DMS53 treated with DMSO at 0.1 percent for 48 hours (cell line): Measurements from ENCODE around the gene PIGS.
"Not testable (repeated sequence)": the region's sequence is repeated elsewhere in the genome, so short reads cannot be mapped to it uniquely, and the experiment has no call there.

Experiments
- DNase-seq: peaks from one replicate; lab custom pipeline; 2025; ENCODE audit not compliant: unreplicated experiment; lab: John Stamatoyannopoulos, UW

Gene PIGS

DNA sequence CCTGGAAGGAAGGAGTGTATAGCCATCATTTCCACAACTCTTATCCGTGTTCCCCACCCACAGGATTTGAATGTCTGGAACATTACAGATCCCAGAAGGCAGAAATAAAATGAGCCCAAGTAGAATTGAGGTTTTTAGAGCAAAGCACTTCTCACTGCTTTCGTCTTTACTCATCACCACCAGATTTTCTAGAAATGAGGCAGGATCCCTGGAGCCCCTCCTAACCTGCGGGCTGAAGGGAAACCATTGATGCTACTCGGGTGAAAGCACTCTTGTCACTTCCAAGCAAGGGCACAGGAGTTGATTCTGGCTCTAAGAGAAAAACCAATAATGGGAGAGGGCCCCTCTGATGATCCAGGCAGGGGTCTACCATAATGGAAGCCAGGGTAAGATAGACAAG, 8.2 kb upstream of the PIGS start:
- DNase-seq = no peak

DNA sequence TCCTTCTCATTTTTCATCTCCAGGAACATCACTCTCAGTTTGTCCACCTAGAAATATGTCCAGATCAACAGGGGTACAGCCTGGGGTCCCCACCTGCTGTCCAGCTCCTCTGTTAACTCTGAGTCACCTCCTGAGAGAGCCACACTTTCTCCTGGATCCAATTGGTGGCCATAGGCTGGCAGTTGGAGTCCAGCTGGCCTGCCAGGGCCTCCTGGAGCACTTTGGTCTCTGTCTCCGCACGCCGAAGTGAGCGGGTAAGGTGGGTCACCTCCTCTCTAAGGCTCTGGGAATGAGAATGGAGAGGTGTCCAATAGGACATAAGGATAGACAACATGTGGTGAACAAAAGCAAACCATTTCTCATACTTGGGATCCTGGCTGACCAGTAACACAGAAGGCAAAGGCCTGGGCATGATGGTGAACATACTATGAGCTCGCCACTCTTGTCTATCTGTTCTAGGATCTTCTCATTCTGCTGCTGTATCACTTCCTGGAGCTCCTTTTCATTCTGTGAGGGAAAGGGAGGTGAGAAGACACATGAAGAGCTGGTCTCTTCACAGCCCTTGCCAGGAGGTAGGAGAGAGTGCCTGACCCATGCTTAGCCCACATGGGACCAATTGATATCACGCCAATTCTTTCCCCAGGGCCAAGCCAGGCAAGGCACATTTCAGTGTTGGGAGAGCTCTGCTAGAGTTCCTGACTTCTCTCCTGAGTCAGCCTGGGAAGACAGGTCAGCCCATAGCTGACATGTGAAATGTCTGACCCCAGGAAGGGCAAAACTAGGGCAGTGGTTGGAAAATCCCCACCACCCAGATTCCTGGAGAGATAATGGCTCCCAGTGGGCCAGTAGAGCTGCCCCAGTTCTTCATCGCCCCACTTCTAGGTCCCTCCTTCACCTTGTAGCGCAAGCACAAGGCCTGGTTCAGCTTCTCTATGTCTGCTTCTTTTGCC, 7.2 kb upstream of the PIGS start:
- no peak for DNase-seq

DNA sequence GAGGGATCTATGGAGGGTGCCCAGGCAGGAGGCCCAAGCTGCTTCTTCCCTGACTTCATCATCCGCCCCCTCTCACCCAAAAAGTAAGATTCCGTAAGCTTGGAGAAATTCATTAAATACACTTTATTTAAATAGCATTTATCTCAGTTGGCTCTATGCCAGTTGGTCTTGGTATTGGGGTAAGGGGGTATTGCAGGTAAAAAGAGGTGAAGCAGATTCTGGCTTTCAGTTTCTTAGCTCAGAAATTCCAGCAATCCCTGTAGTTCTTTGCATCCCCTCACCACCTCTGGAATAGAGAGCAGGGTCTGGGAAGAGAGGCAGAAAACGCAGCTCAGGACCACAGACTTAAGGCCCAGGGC, 6.1 kb upstream of the PIGS start:
- DNase-seq = no peak

DNA sequence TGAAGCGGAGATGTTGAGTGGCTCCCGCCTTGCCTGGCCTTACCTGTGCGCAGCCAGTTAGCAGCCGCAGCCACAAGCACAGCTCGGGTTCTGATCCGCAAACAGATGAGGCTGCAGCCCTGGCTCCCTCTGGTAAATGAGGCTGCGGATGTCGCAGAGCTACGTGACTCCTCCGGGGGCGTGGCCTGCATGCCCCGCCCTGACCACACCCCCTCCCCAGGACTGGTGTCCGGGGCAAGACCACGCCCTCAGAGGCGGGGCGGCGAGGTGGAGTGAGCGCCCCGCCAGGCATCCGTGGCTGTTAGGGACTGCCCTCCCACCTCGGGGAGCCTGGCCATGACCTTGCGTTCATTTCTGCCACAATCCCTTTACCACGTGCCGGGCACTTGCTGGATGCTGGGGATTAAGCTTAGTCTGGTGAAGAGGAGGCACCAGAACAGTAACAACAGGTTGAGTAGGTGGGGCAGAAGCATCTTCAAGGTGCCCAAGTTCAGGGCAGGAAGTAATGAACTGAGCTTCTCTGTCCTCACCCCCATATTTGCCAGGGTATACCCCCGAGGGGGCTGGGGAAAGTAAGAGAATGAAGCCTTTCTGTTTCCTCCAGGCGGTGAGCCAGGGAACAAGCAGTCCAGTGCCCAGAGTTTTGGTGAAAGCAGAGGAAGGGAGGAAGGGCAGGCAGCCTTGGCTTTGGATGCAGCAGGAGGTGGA, 5.6 kb upstream of the PIGS start, which contains the start of gene ALDOC:
TSS of gene ALDOC (minus strand) at position 138 of the 708 bp plus-strand sequence. CDS start 1,363 bp downstream, outside the sequence.
- DNase-seq = peak; percentile 78

DNA sequence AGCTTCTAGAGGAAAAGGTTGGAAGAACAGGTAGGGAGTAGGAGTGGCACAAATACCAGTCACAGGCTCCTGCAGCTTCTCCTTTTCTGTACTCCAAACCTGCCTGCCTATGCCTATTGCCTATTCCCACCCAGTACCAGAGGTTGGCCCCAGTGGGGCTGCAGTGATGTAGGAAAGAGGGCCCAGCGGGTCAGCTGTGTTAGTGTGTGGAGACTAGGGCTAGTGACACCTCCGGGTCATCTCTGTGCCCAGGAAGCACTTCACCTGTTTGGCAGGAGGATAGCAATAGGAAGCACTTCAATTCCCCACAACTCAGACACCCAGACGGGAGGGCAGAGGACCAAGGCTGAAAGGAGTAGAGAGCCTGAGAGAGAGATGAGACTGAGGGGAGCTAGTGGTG, 4.7 kb upstream of the PIGS start:
- DNase-seq = not testable (repeated sequence)

DNA sequence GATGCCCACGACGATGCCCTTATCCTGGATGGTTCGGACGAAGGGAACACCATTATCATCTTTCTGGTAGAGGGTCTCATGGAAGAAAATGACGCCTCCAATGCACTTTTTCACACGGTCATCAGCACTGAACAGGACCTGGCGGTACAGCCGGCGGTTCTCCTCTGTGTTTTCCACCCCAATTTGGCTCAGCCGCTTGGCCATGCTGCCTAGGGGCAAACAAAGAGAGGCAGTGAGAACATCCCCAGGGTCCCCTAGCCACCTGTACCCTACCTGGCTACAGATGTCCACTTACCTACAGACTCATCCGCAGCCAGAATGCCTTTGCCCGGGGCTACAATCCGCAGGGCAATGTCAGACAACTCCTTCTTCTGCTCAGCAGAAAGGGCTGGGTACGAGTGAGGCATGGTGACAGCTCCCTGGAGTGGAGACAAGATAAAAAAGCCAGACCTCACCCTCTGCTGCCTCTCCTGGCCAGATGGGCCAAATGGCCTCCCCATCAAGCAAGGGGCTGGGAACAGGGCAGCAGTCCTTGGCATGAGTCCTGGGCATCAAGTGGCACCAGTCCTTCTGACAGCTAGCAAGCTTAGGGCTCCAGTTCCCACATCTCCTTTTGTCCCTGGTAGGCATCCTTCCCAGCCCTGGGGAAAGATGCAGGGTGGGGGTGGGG, 3.9 kb upstream of the PIGS start:
- DNase-seq = no peak

DNA sequence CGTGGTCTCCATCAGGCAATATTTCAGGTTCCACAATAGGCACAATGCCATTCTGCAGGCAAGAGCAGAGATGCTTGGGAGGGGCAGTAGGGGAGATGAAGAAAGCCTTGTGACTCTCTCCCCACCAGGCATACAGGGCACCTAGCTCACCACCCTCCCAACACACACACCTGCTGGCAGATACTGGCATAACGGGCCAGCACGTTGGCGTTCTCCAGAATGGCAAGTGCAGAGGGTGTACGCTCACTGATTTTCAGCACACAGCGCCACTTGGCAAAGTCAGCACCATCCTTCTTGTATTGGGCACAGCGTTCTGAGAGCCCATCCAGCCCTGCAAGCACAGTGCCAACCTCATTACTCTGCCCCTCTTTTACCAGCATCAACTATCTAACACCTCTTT, 3.2 kb upstream of the PIGS start:
- no peak for DNase-seq

DNA sequence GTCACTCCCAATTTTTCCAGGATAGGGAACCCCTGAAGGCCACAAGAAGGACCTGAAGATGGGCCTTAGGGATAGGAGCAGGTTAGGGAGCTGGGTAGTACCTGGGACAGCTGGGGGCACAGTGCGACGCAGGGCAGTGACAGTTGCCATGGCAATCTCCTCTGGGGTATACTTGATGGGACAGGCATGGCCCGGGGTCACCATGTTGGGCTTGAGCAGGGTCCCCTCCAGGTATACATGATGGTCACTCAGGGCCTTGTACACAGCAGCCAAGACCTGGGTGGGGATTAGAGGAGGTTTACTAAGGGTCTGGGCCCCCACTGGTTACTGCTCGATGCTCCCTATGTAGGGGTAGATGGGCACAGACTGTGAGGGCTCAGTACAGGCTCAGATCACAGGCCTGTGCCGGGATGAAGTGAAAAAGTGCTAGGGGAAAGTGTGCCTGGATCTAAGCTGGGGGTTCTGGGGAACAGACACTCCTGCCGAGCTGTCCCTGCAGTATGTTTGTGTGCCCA, 2.7 kb upstream of the PIGS start:
- no peak for DNase-seq

DNA sequence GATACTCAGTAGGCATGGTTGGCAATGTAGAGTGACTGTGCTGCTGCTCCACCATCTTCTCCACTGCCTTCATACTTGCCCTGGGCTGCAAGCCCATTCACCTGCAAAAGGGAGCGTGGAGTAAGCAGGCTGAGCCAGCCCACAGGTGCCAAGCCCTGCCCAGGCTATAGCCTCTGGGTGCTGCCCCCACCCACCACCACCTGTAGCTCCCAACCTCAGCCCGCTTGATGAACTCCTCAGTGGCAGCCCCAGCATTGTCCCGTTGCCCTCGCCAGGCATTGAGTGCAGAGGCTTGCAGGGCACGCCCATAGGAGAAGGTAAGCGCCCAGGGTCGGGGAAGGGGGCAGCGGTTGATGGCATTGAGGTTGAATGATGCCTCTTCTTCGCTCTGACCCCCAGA, 2.2 kb upstream of the PIGS start:
- DNase-seq = no peak

DNA sequence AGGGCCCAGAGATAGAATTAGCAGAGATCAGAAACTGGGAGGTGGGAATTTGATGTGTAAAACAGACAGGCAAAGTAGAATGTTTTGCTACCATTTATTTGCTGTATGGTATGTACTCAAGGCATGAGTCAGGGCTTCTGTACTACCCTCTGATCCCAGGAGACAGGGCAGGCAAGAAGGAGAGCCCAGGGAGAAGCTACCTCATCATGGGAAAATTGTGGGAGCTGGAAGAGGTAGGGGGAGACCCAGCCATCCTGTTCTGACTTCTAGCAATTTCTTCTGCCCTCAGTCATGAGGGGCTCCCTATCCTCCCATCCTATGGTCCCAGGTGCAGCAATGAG, 1.7 kb upstream of the PIGS start:
- DNase-seq = no peak

DNA sequence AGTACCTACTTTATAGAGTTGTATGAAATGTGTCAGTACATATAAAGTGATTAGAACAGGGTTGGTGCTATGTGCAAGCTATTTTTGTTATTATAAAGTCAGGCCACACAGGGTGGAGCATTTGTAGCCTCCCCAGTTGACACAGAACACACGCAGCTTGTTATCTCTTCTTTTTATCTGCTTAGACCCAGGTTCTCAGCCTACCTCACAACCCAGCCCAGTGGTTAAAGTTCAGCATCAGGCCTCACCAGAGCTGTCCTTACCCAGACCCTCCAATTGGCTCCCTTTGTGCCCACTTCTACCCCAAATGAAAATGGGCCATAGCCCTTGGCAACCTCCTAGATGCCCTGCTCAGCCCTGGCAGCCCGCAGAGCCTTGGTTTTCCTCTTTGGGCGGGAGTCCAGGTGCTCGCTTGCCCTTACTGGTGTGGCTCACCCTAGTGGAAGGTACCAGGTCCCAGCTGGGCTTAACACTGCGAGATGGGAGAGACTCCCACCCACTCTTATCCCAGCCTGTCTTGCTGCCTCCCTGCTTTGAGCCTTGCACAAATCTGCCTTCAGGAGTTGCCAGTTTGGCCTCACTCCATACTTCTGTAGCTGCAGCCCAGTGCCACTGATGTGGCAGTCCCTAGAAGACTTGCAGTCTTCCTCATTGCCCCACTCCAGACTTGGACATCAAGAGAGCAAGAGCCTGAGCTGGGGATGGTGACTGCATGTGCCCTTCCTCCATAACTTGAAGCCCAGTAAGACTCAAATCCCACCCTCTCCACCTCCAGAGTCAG, 1.1 kb upstream of the PIGS start:
- no peak for DNase-seq

DNA sequence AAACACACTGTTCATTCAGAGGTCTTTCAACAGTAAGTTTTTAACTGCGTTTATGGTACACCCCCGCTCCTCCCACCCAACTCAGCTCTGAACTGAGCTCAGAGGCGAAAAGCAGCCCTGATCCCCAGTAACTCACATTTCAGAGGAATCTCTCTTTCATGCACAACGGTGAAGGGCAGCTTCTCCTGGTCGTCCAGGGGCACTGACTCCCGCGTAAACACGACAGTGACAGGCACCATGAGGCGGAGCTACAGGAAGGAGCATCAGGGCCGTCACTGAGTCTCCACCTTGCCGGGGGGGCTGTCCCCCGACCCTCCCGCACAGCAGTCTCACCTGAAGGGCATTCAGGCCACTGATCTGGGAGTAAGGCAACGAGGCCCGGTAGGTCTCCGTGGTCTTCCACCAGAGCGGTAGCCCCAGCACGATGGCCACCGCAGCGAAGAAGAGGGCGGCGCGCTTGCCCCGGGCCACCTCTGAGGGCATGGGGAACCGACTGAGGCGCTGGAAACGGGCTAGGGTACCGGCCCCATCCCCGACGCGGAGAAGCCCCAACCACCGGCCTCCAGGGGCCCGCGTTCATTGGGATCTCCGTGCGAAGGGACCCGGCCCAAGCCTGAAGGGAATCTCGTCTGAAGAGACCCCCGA, 486 bp downstream of the PIGS start:
- no peak for DNase-seq

DNA sequence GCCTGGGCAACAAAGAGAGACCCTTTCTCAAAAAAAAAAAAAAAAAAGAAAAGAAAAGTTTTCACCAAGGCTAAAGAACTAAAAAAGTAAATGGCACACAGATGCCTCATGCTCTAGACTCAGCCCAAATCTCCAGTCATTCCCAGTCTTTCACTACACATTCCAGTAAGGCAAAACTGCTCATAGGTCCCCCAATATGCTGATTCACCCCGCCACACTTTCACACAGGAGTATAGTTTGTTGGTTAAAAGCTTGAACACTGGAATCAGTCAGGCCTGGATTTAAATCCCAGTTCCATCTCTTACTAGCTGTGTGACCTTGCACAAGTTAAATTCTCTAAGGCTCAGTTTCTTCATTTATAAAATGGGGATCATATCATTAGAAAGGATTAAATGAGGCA, 1.9 kb downstream of the PIGS start:
- no peak for DNase-seq

DNA sequence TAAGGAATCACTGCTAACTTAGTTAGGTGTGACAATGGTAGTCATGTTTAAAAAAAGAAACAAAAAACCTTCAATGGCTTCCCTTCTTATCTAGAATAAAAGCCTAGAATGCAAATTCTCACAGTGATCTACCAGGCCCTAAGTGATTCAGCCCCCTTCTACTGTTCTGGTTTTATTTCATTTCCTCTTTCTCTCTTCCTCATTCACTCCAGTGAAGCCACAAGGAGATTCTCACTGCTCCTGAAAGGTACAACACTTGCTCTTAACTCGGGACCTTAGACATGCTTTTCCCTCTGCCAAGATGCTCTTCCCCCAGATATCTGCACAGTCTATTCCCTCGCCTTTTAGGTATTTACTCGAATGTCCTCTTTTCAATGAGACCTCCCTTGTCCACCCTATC, 3.7 kb downstream of the PIGS start:
- no peak for DNase-seq

DNA sequence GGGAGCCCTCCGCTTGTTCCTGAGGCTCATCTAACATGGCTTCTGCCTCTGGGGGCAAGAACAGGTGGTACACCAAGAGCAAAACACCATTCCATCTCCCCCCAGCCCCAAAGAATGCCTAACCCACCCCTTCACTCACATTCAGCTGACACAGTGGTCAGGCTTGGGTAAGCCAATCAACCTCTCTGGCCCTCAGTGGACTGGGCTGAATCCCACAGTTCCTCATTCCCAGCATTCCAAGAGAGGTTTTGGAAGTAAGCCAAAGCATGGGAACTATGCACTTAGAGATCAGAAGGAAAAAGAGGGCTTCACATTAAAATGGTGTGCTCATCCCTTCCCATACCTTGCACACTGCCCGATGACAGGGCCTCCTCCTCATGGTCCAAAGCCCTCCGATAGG, 7.8 kb downstream of the PIGS start:
- DNase-seq = no peak

DNA sequence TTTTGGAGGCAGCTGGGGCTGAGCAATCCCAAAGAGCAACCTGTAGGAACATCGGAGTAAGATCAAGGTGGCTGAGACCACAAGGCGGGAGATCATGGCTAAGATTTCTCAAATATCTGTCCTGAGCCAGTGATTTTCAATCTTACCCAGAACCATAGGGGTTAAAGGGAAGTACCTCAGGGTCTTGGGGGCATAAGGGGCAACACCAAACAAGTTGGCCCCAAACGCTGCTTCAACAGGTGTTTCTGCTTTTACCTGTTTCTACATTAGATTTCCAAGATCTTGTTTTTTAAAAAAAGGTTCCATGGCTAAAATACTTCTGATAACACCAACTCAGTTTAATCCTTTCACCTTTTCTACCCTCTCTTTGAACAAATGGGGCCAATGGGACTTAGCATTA, 16.3 kb downstream of the PIGS start:
- DNase-seq = no peak

DNA sequence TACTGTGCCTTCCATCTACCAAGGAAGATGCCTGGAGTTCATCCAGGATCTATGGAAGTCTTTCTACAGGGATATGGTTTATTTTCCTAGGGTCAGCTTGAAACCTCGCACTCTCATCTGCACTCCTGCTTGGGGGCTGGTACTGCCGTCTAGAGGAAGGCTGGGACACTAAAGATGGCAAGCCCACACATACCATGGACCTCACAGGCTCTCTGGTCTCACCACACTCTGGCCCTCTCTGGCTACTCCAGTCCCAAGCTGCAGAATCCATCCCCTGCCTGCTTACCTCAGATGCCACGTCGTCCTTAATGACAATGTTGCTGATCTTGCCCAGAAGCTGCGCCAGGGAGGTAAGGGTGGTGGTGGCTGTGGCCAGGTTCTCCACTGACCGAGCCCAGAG, 16.8 kb downstream of the PIGS start:
- no peak for DNase-seq

DNA sequence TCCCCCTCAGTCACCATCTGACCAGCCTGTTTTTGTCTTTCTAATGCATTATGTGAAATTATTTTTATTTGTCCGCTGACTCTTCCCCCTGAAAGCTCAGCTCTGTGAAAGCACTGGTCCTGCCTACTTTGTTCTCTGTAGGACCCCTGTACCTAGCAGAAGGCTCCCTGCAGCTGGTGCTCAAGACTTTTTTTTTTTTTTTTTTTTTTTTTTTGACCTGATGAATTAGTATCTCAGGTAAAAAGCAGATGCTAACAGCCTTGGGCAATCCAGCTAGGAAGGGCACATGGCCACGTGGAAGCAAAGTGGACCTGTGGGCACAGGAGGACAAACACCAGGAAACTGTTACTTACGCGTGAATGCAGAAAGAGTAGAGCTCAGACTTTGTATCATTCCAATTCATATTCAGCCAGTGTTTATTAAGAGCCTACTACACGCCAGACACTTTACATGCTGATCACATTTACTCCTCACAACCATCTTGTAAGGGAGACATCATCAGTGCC, 18.3 kb downstream of the PIGS start:
- no peak for DNase-seq

DNA sequence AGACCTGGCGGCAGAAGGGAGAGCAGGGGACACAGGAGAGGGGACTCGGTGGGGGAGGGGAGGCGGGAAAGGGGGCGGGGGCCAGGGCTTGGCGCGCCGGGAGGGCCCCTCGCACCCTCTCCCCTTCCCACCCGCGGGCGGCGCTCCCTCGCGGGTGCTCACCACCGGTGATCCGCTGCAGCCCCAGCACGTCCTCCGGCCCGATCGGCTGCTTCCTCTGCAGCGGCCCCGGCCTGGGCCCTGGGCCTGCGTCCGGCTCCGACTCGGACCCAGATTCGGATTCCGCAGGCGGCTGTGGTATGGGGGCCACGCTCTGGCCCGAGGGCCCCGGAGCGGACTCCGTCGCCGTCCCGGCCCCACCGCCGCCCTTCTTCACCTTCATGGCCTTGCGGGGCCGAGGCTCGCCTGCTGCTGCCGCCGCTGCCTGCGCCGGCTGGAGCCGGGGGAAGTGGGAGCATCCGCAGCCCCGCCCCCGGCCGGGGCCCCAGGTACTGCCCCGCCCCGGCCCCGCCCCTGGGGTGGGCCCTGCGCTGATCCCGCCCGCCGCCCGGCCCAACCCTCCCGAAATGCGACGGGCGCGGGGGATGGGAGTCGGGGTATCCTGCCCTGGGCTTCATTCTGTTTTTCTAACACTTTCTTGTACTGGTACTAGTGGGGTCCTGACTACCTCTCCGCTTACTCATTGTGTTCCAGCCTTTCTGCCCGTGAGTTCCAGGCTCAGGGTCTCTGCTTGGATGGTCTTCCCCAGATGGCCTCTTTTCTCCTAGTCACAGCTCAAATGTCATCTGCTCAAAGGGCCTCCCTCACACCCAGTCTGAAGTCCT, 18.9 kb downstream of the PIGS start, which contains the start of gene UNC119:
TSS of gene UNC119 (minus strand) at position 449 of the 824 bp plus-strand sequence. CDS start at position 382, 67 bp downstream.
- peak; percentile 13 for DNase-seq
